ENCODE measurements around the gene DHX30.
"Not testable (repeated sequence)": the region's sequence is repeated elsewhere in the genome, so short reads cannot be mapped to it uniquely, and the experiment has no call there.

DHX30 gene

GRCh38 chr3:47813551-47814177, 10.7 kb downstream of the DHX30 start:
- no peak for DNase-seq (ENCODE audit: low read depth in 2 of 2)

- DNase-seq (ENCODE audit: low read depth in 2 of 2) = no peak
These were observed 14.7 kb downstream of the DHX30 start for GRCh38 chr3:47817609-47818008.

DNA sequence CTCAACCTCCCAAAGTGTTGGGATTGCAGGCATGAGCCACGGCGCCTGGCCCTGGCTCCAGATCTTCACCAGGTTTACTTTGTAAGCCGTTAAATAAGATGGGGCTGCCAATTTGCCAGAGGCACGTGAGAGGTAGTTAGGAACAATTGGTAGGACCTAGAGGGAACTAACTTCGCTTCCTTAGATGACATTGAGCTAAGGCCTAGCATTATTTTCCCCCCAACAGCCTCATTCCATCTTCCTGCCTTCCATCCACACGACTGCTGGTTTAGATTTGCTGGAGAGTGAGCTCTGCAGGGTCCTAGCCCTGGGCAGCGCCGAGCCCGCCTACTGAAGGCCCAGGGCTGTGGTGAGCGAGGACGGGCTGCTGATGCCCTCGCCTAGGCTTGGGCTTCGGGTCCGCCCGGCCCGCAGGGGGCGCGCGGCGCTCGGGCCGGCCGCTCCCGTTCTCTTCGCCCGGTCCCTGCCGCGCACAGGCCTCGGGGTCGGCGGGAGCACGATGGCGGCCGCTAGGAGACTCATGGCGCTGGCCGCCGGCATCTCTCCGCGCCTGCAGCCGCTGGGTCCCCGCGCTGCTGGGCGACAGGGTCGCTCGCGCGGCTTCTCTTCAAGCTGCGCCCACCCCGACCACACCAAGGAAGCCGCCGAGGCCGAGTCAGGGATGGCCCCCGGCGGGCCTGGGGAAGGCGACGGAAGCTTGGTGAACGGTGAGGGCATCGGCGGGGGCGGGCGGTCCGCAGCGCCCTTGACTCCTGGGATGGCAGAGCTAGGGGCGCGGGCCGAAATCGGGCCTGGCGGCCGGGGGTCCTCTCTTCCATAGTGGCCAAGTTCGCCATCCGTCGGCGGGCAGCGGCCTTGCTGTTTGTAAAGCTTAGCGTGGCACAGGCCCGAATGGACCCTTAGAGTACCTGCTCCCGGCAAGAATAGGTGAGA, 21.9 kb downstream of the DHX30 start:
- peak; percentile 33 to 69 for DNase-seq (ENCODE audit: low read depth in 2 of 2)

DNA sequence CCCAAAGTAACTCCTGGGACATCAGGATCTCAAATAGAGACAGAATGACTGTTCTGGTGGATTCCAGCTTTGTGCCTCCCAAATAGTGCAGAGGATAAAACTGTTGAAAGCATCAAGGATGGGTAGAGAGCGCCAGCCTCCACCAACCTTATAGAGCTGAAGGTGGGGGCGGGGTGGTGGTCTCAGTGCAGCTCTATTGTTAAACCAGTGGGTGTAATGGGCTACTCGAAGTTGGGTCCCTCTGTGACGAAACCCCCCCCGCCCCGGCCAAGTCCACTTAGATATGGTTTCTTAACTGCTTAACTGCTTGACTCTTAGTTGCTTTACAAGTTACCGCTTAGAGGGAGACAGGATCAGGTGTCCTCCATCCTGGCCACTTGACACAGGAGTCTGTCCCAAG, 22.7 kb downstream of the DHX30 start:
- no peak for DNase-seq (ENCODE audit: low read depth in 2 of 2)

- not testable (repeated sequence) for DNase-seq (ENCODE audit: low read depth in 2 of 2)
These were observed 26.5 kb downstream of the DHX30 start for GRCh38 chr3:47829482-47829881.

GRCh38 chr3:47836986-47837385, 34.0 kb downstream of the DHX30 start:
- DNase-seq (ENCODE audit: low read depth in 2 of 2) = no peak

GRCh38 chr3:47838503-47838902, 35.6 kb downstream of the DHX30 start:
- DNase-seq (ENCODE audit: low read depth in 2 of 2) = no peak

DNA sequence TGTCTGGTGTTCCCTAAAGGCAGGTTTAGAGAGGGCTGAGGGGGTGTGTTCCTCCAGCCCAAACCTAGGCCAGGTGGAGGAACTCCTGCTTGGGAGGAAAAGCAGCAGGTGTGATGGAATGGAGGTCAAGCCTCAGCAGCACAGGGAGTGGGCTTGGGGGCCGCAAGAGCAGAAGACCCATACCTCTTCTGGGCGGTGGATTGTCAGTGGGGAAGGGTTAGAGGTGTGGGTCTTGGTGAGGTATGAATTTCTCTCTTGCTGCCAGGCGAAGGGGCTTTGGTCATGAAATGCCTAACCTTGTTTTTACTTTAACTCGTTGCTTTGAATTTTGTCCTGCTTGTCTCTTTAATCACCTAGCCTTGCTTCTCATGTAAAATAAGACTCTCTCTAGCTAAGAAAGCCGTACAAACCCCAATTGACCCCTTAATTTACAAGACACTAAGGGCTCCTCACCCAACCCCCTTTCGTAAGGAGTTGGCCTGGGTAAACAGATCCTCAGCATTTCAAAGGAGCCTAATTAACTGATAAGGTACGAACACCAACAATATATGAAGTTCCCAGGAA, 38.9 kb downstream of the DHX30 start:
- no peak for DNase-seq (ENCODE audit: low read depth in 2 of 2)

DNA sequence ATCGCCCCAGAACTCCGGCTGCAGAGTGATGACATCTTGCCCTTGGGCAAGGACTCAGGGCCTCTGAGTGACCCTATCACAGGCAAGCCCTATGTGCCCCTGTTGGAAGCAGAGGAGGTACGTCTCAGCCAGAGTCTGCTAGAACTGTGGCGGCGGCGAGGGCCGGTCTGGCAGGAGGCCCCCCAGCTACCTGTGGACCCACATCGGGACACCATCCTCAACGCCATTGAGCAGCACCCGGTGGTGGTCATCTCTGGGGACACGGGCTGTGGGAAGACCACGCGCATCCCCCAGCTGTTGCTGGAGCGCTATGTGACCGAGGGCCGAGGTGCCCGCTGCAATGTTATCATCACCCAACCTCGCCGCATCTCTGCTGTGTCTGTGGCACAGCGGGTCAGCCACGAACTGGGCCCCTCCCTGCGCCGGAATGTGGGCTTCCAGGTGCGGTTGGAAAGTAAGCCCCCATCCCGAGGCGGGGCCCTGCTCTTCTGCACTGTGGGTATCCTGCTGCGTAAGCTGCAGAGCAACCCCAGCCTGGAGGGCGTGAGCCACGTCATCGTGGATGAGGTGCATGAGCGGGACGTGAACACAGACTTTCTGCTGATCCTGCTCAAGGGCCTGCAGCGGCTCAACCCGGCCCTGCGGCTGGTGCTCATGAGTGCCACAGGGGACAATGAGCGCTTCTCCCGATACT, 43.4 kb downstream of the DHX30 start:
- no peak for DNase-seq (ENCODE audit: low read depth in 2 of 2)

GRCh38 chr3:47846880-47847248, 43.9 kb downstream of the DHX30 start:
- no peak for DNase-seq (ENCODE audit: low read depth in 2 of 2)

DNA sequence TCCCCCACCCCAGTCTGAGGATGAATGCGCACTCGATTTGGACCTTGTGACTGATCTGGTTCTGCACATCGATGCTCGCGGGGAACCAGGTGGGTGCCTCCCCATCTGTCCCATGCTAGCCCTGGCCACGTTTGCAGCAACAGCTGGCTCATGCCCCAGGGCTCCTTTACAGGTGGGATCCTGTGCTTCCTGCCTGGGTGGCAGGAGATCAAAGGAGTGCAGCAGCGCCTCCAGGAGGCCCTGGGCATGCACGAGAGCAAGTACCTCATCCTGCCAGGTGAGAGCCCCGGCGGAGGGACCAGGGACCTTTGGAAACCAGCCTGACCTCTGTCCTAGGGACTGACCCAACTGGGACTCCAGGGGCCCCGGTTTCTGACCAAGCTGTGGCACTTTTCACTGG, 44.3 kb downstream of the DHX30 start:
- DNase-seq (ENCODE audit: low read depth in 2 of 2) = no peak

- DNase-seq (ENCODE audit: low read depth in 2 of 2) = no peak
These were observed 45.0 kb downstream of the DHX30 start for GRCh38 chr3:47847801-47848518.

DNA sequence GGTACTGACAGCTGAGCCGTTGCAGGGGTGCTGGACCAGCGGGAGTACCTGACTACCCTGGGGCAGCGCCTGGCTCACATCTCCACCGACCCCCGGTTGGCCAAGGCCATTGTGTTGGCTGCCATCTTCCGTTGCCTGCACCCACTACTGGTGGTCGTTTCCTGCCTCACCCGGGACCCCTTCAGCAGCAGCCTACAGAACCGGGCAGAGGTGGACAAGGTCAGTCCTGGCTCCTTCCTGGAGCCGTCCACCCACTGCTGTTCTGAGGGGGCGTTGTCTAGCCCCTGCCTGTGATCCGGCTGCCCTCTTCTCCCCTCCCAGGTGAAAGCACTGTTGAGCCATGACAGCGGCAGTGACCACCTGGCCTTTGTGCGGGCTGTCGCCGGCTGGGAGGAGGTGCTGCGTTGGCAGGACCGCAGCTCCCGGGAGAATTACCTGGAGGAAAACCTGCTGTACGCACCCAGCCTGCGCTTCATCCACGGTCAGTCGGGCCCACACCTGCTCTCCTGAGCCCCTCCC, 45.7 kb downstream of the DHX30 start:
- no peak for DNase-seq (ENCODE audit: low read depth in 2 of 2)

- DNase-seq (ENCODE audit: low read depth in 2 of 2) = no peak
These were observed 46.3 kb downstream of the DHX30 start for GRCh38 chr3:47849186-47849698.

- no peak for DNase-seq (ENCODE audit: low read depth in 2 of 2)
These were observed 47.0 kb downstream of the DHX30 start for GRCh38 chr3:47849699-47850563.

DNA sequence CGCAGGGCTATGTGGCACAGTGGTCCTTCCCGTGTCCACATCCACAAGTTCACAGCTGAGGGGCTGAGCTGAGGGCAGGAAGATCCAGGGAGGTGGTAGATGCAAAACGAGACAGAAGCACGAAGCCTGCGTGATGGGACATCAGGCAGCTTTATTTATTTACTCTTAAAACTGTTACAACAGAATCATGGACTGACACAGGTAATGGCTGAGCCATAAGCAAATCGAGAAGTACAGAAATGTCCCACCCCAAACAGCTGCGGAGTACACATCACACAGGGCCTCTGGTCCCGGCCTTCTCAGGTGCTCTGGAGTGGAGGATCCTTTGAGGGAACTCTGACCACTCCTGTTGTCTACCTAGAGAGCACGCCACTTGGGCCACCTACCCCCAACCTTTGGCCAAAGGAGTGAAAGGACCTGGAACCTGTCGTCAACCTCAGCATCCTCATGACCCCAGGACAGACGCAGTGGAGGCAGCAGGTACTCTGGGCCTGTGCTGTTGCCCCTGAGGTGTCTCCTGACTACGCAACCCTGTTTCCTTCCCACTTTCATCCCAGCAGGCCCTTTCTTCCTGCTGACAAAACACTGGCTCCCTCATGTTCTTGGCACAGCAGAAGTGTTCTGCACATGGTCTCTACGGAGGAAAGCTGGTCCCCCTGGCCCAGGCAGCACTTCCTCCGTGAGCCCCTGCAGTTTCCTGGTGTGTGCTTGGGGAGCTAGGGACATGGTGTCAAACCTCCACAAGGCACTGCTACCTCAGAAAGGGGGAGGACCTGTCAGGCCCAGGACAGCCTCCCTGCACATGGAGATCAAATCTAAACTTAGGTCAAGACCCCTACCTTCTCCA, 47.8 kb downstream of the DHX30 start:
- DNase-seq (ENCODE audit: low read depth in 2 of 2) = no peak

DNA sequence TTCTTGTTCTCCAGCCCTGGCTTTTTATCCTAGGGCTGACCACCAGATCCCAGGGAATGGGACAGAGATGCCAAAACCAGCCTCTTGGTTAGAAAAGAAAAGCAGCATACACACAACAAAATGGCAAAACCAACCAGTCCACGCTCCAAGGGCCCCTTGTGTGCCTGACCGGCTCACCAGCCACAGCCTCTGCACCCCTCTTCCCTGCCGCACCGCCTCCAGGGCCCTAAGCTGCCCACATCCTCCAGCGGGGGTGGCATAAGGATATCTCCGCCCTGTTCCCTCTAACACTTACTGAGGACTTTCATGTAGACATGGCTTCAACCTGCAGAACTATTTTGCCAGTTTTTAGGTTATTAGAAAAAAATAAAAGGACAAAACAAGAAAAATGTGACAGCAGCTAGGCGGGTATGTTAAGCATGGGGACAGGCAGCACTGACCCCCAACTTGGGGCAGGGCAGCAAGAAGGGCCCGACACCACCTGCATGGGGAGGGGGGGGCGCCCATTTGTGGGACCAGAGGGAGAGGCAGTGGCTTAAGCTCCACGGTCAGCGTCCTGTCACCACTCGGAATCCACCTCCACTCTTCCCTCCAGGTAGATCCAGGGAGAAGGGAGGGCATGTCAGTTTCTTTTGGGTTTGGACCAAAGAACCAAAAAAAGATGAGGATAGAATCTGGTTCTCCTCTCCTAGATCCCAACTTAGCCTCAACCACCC, 49.1 kb downstream of the DHX30 start:
- no peak for DNase-seq (ENCODE audit: low read depth in 2 of 2)
